OCI-LY3 (cell line): ENCODE results near the gene ITGA7.
A peak's percentile ranks its signal among the peaks of the same experiment; 100 is the strongest.
"Not testable (repeated sequence)": the region's sequence is repeated elsewhere in the genome, so short reads cannot be mapped to it uniquely, and the experiment has no call there.

Experiments used
- H2AFZ ChIP-seq: fragments of 200-600, 300-600 bp; shearing (Covaris generic); 2 replicates; pipeline ENCODE4 v1.6.0; 2014; ENCODE audit warnings: antibody characterized with exemption, low read depth, low read length
- H3K27ac ChIP-seq: fragments of 200-600, 300-600 bp; sonication (generic); 2 replicates; pipeline ENCODE4 v1.5.1; 2014; ENCODE audit warnings: mild to moderate bottlenecking, low read length, moderate library complexity, mixed read lengths
- H3K27me3 ChIP-seq: fragments of 200-600, 300-600 bp; sonication (generic); 2 replicates; pipeline ENCODE4 v1.6.1; 2014; ENCODE audit warnings: low read depth, low read length, mixed read lengths
- H3K36me3 ChIP-seq: fragments of 200-600, 300-600 bp; sonication (generic); replicated peaks from 2 replicates; pipeline ENCODE3; 2014; ENCODE audit warnings: low read depth, low read length, mixed read lengths
- H3K4me1 ChIP-seq: fragments of 300-600, 200-600 bp; sonication (generic); 2 replicates; pipeline ENCODE4 v1.6.1; 2014; ENCODE audit warnings: low read length, mixed read lengths
- H3K4me2 ChIP-seq: fragments of 200-600, 300-600 bp; sonication (generic); 2 replicates; pipeline ENCODE4 v1.6.1; 2014; ENCODE audit warnings: low read length, mixed read lengths
- H3K4me3 ChIP-seq: fragments of 300-600, 200-600 bp; sonication (generic); 2 replicates; pipeline ENCODE4 v1.5.1; 2014; ENCODE audit warnings: antibody characterized with exemption, mild to moderate bottlenecking, low read length, moderate library complexity
- H3K79me2 ChIP-seq: fragments of 300-600, 200-600 bp; shearing (Covaris generic); 2 replicates; pipeline ENCODE4 v1.6.1; 2014; ENCODE audit warnings: mild to moderate bottlenecking, low read length, mixed read lengths
- H3K9ac ChIP-seq: fragments of 300-600, 200-600 bp; shearing (Covaris generic); 2 replicates; pipeline ENCODE4 v1.6.0; 2014; ENCODE audit warnings: mild to moderate bottlenecking, low read length, moderate library complexity
- H3K9me3 ChIP-seq: fragments of 200-600, 300-600 bp; shearing (Covaris generic); 2 replicates; pipeline ENCODE4 v1.6.1; 2014; ENCODE audit warnings: low read length, mixed read lengths; ENCODE audit not compliant: insufficient read depth
- H4K20me1 ChIP-seq: fragments of 200-600, 300-600 bp; sonication (generic); 2 replicates; pipeline ENCODE4 v1.6.1; 2016; ENCODE audit warnings: low read length, mixed read lengths; ENCODE audit not compliant: insufficient read depth
- EZH2phosphoT487 ChIP-seq: fragments of 200-600 bp; shearing (Covaris generic); IDR thresholded peaks from 2 replicates; pipeline ENCODE4 v1.6.1; 2018; ENCODE audit warnings: antibody characterized with exemption, mixed run types, low read depth
- TF ChIP-seq, protein P1 (sequence below): fragments of 200-600, 300-600 bp; sonication (generic); IDR thresholded peaks from 2 replicates; pipeline ENCODE4 v1.5.1; 2014; ENCODE audit warnings: antibody characterized with exemption, low read length, low read depth

Gene ITGA7

DNA sequence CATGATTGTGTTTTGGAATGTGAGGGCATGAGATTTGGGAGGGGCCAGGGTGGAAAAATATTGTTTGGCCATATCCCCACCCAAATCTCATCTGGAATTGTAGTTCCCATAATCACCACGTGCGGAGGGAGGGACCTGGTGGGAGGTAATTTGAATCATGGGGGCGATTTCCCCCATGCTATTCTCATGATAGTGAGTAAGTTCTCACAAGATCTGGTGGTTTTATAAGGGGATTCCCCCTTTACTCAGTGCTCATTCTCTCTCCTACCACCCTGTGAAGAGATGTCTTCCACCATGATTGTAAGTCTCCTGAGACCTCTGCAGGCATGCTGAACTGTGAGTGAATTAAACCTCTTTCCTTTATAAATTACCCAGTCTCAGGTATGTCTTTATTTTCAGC, 55.4 kb downstream of the ITGA7 start:
- no peaks in the 10 kb centered on the region for H4K20me1 ChIP-seq
- H3K79me2 ChIP-seq, result no peaks in the 10 kb centered on the region
- peak overlapping the region; percentile 85 for H3K27ac ChIP-seq
- no peak overlapping the region for H2AFZ ChIP-seq
- H3K4me1 ChIP-seq, result peaks cover 29% of the 10 kb centered on the region
- no peak overlapping the region for H3K4me3 ChIP-seq
- peaks cover 12% of the 10 kb centered on the region for H3K9me3 ChIP-seq
- peaks cover 6% of the 10 kb centered on the region for H3K27me3 ChIP-seq
- no peaks in the 10 kb centered on the region for H3K36me3 ChIP-seq
- no peak overlapping the region for H3K9ac ChIP-seq
- no peak overlapping the region for H3K4me2 ChIP-seq
- TF ChIP-seq EZH2phosphoT487, result no peak
- TF ChIP-seq, protein P1, sequence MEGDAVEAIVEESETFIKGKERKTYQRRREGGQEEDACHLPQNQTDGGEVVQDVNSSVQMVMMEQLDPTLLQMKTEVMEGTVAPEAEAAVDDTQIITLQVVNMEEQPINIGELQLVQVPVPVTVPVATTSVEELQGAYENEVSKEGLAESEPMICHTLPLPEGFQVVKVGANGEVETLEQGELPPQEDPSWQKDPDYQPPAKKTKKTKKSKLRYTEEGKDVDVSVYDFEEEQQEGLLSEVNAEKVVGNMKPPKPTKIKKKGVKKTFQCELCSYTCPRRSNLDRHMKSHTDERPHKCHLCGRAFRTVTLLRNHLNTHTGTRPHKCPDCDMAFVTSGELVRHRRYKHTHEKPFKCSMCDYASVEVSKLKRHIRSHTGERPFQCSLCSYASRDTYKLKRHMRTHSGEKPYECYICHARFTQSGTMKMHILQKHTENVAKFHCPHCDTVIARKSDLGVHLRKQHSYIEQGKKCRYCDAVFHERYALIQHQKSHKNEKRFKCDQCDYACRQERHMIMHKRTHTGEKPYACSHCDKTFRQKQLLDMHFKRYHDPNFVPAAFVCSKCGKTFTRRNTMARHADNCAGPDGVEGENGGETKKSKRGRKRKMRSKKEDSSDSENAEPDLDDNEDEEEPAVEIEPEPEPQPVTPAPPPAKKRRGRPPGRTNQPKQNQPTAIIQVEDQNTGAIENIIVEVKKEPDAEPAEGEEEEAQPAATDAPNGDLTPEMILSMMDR, result no peak

DNA sequence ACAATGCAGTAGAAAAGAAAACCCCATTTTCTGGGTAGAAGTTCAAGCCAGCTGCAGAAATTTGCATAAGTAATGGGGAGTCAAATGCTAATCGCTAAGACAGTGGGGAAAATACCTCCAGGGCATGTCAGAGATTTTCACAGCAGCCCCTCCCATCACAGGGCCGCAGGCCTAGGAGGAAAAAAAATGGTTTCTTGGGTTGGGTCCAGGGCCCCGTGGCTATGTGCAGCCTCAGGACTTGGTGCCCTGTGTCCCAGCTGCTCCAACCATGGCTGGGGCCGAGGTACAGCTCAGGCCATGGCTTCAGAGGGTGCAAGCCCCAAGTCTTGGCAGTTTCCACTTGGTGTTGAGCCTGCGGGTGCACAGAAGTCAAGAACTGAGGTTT, 56.4 kb downstream of the ITGA7 start:
- H3K4me3 ChIP-seq, result no peak overlapping the region; the same call in 1 of the 2 replicates
- H3K79me2 ChIP-seq, result no peaks in the 10 kb centered on the region
- TF ChIP-seq, protein P1, result no peak
- TF ChIP-seq EZH2phosphoT487, result no peak
- H3K27me3 ChIP-seq, result no peaks in the 10 kb centered on the region
- H3K27ac ChIP-seq, result peak overlapping the region; percentile 85
- no peak overlapping the region; the same call in 1 of the 2 replicates for H3K9ac ChIP-seq
- H3K9me3 ChIP-seq, result peaks cover 12% of the 10 kb centered on the region
- H2AFZ ChIP-seq, result no peak overlapping the region
- H4K20me1 ChIP-seq, result no peaks in the 10 kb centered on the region
- no peaks in the 10 kb centered on the region for H3K36me3 ChIP-seq
- H3K4me1 ChIP-seq, result peaks cover 35% of the 10 kb centered on the region
- H3K4me2 ChIP-seq, result no peak overlapping the region

DNA sequence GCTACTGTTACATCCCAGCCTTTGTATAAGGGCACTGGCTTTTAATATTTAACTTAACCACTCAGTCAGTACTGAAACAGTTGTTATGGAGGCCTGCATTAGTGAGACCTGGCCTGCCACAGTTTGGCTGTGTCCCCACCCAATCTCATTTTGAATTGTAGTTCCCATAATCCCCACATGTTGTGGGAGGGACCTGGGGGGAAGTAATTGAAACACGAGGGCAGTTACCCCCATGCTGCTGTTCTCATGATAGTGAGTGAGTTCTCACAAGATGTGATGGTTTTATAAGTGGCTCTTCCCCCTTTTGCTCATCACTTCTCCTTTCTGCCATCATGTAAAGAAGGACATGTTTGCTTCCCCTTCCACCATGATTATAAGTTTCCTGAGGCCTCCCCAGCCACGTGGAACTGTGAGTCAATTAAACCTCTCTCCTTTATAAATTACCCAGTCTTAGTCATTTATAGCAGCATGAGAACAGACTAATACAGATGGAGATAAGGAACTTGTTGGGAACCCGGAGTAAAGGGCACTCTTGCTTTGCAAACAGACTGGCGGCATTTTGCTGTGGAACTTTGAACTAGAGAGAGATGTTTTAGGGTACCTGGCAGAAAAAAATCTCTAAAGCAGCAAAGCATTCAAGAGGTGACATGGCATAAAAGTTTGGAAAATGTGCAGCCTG, 56.9 kb downstream of the ITGA7 start:
- not testable (repeated sequence) for H3K4me2 ChIP-seq, H3K27me3 ChIP-seq, H3K79me2 ChIP-seq, H2AFZ ChIP-seq, H3K4me3 ChIP-seq, H4K20me1 ChIP-seq, H3K9ac ChIP-seq, H3K36me3 ChIP-seq
- Histone ChIP-seq H3K4me1 (peaks cover 36% of the 10 kb centered on the region), H3K9me3 (peaks cover 12% of the 10 kb centered on the region), H3K27ac (peak overlapping the region; percentile 85)

DNA sequence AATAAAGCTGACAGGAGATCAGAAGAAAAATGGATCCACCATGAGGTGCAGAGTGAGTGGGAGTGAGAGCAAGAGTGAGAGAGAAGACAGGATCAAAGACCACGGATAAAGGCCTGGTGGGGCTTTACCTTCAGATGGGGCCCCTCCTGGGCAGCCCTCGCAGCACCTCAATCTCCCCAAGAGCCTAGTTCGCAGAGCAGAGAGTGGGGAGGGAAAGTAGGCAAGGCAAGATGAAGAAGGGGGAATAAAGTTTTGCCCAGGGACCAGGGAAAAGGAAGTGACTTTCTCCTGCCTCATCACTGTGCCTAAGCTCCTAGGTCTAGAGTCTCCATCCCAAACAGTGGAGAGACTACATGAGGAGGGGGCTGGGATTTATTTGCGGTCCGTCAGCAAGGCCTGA, 60.7 kb downstream of the ITGA7 start:
- Histone ChIP-seq H3K4me1 (peaks cover 40% of the 10 kb centered on the region), H4K20me1 (no peaks in the 10 kb centered on the region), H2AFZ (peak overlapping the region; percentile 83), H3K9ac (peak overlapping the region; percentile 51; the same call in 1 of the 2 replicates), H3K79me2 (no peaks in the 10 kb centered on the region), H3K36me3 (no peaks in the 10 kb centered on the region), H3K4me2 (no peak overlapping the region), H3K4me3 (no peak overlapping the region), H3K27me3 (no peaks in the 10 kb centered on the region), H3K27ac (no peak overlapping the region), H3K9me3 (peaks cover 12% of the 10 kb centered on the region)
- TF ChIP-seq, protein P1, result no peak
- no peak for TF ChIP-seq EZH2phosphoT487
